Posterior vena cava (tissue), 2 donors: ENCODE results near the gene ABCD4. TPM values are rescaled to one million over a fixed set of nuclear protein-coding genes. Genes with fewer than 3 reads are reported as not detected.

ENCODE experiments used
- DNase-seq: peaks from one replicate; pipeline ENCODE4 v3.0.0-alpha.2; 2020; ENCODE audit warnings: low spot score
- intact Hi-C, 2 donors: fragments of 100-400 bp; cut with DNase I; formaldehyde crosslinking; loops; one replicate each; pipeline versions ENCODE4 v1.14.1 to v1.14.2; 2022 to 2023
- total RNA-seq, 2 donors: library from RNA; stranded (reverse); fragmentation: NEBNext Ultra II Directional; extraction: Animal tissue kit (Norgen Biotek cat#: 25700); gene quantifications; one replicate each; pipeline ENCODE4 v1.2.1, GENCODE V29; 2021
- donor health status: DM: yes; HTN: yes; CAD: no.
- donor health status: DM: yes; HTN: yes; CAD: no.

Gene ABCD4
- total RNA-seq, 2 donors from 2014 or later, result 29.4 to 35.6 TPM

GRCh38 chr14:74242021-74242779 lies 60.5 kb downstream of the ABCD4 start:
- intact Hi-C loops, result no loop called here
- no peak for DNase-seq

GRCh38 chr14:74241652-74242017 lies 61.1 kb downstream of the ABCD4 start:
- DNase-seq, result no peak
- intact Hi-C loops, result no loop called here

GRCh38 chr14:74240794-74241651 lies 61.7 kb downstream of the ABCD4 start:
- DNase-seq, result no peak
- intact Hi-C loops, result no loop called here

GRCh38 chr14:74239848-74240793 lies 62.6 kb downstream of the ABCD4 start:
- DNase-seq, result no peak
- intact Hi-C loops, result no loop called here

GRCh38 chr14:74238974-74239847 lies 63.5 kb downstream of the ABCD4 start, which contains the start of gene VSX2:
Gene VSX2, plus strand, starts transcription at chr14:74239449. Its CDS starts 113 bp downstream, at chr14:74239562.
- no peak for DNase-seq
- intact Hi-C loops, result no loop called here

- intact Hi-C loops, result no loop called here
- DNase-seq, result no peak
Measured at GRCh38 chr14:74237441-74237840, 65.3 kb downstream of the ABCD4 start.

Other genes starting within 250 kb of the ABCD4 start
- gene ALDH6A1, start 218.5 kb downstream of the ABCD4 start, total RNA-seq, result 10 to 100 TPM; 11.9 to 23.2 TPM
- gene LIN52, start 218.0 kb downstream of the ABCD4 start, total RNA-seq, result 1 to 10 TPM; 6.6 to 9.4 TPM
- gene VSX2, start 63.5 kb downstream of the ABCD4 start, total RNA-seq, result not detected
- not detected for gene VRTN, start 45.5 kb upstream of the ABCD4 start, total RNA-seq
- gene SYNDIG1L, start 123.3 kb upstream of the ABCD4 start, total RNA-seq, result under 1 TPM; 0.23 to 0.29 TPM
- gene NPC2, start 190.4 kb upstream of the ABCD4 start, total RNA-seq, result 100 to 1,000 TPM; 147 to 224 TPM
- gene ISCA2, start 190.8 kb upstream of the ABCD4 start, total RNA-seq, result 10 to 100 TPM in 1 of 2 donors, 1 to 10 TPM in 1; 9.3 to 12.9 TPM